ENCODE data around the gene CD7.

- peak; percentile 83 for TF ChIP-seq MAX (IDR thresholded peaks at IDR 0.05)
- no peak for TF ChIP-seq REST (IDR thresholded peaks at IDR 0.05; ENCODE audit: low read depth)
- TF ChIP-seq TAF1 (IDR thresholded peaks at IDR 0.05; ENCODE audit: low read depth): no peak
- TF ChIP-seq TEAD4 (IDR thresholded peaks at IDR 0.05): peak; percentile 62
- peak; percentile 34; the same call in 1 of the 2 replicates for TF ChIP-seq TCF12 (IDR thresholded peaks at IDR 0.05; ENCODE audit: low read depth)
- TF ChIP-seq EP300 (IDR thresholded peaks at IDR 0.05; ENCODE audit: borderline replicate concordance): no peak; the same call in 1 of the 2 replicates
- TF ChIP-seq, protein P1, sequence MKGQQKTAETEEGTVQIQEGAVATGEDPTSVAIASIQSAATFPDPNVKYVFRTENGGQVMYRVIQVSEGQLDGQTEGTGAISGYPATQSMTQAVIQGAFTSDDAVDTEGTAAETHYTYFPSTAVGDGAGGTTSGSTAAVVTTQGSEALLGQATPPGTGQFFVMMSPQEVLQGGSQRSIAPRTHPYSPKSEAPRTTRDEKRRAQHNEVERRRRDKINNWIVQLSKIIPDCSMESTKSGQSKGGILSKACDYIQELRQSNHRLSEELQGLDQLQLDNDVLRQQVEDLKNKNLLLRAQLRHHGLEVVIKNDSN (IDR thresholded peaks at IDR 0.05): no peak
- TF ChIP-seq NFIC (IDR thresholded peaks at IDR 0.05): no peak
Observed at GRCh38 chr17:82338858-82339633, 21.6 kb upstream of the CD7 start.

Data from Ishikawa (cell line).